AG04450 (cell line): Measurements from ENCODE around the gene ZBTB34. TPM values are rescaled to one million over a fixed set of nuclear protein-coding genes. Genes with fewer than 3 reads are reported as not detected.

Source experiments
- CTCF ChIA-PET: fragments of 300-600, 350-600 bp; formaldehyde crosslinking; extraction: SDS; loops from one replicate; lab custom pipeline; 2022; ENCODE audit warnings: antibody characterized with exemption, inconsistent platforms; lab: Charles Lee
- POLR2A ChIA-PET: fragments of 350-600 bp; formaldehyde crosslinking; extraction: SDS; loops from one replicate; lab custom pipeline; 2021; ENCODE audit warnings: antibody characterized with exemption, inconsistent platforms; lab: Yijun Ruan, JAX
- DNase-seq: peaks from one replicate; pipeline ENCODE4 v3.0.0-alpha.2; 2011; ENCODE audit warnings: low read depth, low spot score
- H3K27ac ChIP-seq: one replicate; pipeline ENCODE4 v1.5.1; 2012; ENCODE audit warnings: low read depth, low read length, control low read depth
- H3K27me3 ChIP-seq: one replicate; pipeline ENCODE4 v1.6.0; 2012; ENCODE audit warnings: low read length; ENCODE audit not compliant: control insufficient read depth, insufficient read depth
- H3K4me3 ChIP-seq: 2 replicates; pipeline ENCODE4 v1.5.1; 2011; ENCODE audit warnings: mild to moderate bottlenecking, low read depth, low read length, control low read depth
- H3K9me3 ChIP-seq: 2 replicates; pipeline ENCODE4 v1.5.1; 2012; ENCODE audit warnings: low read length; ENCODE audit not compliant: control insufficient read depth, insufficient read depth
- polyA plus RNA-seq: library from polyadenylated mRNA; depleted of rRNA; stranded (reverse); fragments of >200 nt; gene quantifications from 2 replicates; pipeline ENCODE4 v1.2.3, GENCODE V29; 2011
- TF ChIP-seq, protein P1 (sequence below): IDR thresholded peaks from 2 replicates; pipeline ENCODE4 v1.5.1; 2011; ENCODE audit warnings: low read depth, low read length, control low read depth, inconsistent platforms

Gene ZBTB34
- polyA plus RNA-seq, 1 experiment, result 9.4 TPM

DNA sequence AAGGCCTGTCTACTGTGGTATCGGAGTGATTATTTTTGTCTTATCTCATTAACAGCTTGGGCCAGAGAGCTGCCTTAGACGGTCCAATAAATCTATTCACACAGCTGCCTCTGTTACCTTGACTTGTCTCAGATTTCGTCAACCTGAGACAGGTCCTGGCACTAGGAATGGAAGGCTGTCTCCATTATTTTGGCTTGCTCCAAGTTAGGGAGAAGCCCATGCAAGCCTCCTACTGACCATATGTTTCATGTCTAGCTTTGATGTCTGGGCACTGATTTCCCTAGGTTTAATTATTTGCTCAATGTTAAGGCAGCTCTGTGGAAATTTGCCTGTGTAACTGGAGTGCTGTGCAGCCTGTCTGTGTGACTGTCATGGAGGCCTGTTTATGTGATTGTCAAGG is 41.8 kb downstream of the ZBTB34 start:
- Histone ChIP-seq H3K27ac (no peak overlapping the region), H3K9me3 (no peaks in the 10 kb centered on the region), H3K27me3 (peaks cover 25% of the 10 kb centered on the region), H3K4me3 (no peak overlapping the region)
- POLR2A ChIA-PET, result interaction anchor here (0.5 kb wide), 1 partner anchor 57 kb away, joined by 4 read pairs; no protein-coding TSS in a partner anchor
- CTCF ChIA-PET, result no interaction called here
- DNase-seq, result no peak
- TF ChIP-seq, protein P1, sequence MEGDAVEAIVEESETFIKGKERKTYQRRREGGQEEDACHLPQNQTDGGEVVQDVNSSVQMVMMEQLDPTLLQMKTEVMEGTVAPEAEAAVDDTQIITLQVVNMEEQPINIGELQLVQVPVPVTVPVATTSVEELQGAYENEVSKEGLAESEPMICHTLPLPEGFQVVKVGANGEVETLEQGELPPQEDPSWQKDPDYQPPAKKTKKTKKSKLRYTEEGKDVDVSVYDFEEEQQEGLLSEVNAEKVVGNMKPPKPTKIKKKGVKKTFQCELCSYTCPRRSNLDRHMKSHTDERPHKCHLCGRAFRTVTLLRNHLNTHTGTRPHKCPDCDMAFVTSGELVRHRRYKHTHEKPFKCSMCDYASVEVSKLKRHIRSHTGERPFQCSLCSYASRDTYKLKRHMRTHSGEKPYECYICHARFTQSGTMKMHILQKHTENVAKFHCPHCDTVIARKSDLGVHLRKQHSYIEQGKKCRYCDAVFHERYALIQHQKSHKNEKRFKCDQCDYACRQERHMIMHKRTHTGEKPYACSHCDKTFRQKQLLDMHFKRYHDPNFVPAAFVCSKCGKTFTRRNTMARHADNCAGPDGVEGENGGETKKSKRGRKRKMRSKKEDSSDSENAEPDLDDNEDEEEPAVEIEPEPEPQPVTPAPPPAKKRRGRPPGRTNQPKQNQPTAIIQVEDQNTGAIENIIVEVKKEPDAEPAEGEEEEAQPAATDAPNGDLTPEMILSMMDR, result no peak

DNA sequence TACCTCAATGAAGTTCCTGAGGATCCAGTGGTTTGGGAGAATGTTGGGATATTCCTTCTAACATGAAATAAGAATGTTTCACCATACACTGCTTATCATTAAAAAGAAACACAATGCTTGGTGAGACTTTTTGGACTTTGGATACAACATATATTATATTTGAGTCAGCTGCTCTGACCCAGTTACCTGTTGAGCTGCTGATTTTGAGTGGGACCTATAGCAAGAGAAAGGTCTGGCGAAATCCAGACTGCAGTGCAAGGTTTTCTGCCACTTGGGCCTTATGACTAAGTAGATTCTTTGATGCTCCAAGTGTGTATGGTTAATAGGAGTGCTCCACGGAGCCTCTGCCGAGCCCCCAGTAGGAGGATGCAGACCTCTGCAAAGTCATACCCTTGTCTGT is 44.1 kb downstream of the ZBTB34 start:
- Histone ChIP-seq H3K27me3 (peaks cover 30% of the 10 kb centered on the region), H3K9me3 (no peaks in the 10 kb centered on the region), H3K4me3 (no peak overlapping the region), H3K27ac (no peak overlapping the region)
- no peak for DNase-seq
- POLR2A ChIA-PET, result no interaction called here
- TF ChIP-seq, protein P1, result no peak
- CTCF ChIA-PET, result no interaction called here

DNA sequence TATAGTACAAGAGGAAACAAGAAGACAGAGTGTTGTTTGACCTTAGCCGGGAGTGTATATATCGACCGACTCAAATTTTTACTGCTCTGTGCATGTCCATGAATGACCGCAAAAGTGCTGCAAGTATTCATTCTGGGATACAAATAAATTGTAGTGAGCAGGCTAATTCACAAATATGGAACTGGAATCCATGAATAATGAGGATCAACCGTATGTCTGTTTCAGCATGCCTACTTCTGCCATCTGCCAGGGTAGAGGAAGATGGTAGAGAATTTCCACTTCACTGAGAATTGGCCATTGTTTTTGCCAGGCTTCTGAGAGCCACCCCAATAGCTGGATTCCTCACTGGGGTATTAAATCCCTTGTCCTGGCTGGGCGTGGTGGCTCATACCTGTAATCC is 45.7 kb downstream of the ZBTB34 start:
- DNase-seq, result no peak
- Histone ChIP-seq H3K27me3 (peaks cover 32% of the 10 kb centered on the region), H3K4me3 (no peak overlapping the region), H3K27ac (no peak overlapping the region), H3K9me3 (no peaks in the 10 kb centered on the region)
- TF ChIP-seq, protein P1, result no peak
- ChIA-PET POLR2A (no interaction called here), CTCF (no interaction called here)

DNA sequence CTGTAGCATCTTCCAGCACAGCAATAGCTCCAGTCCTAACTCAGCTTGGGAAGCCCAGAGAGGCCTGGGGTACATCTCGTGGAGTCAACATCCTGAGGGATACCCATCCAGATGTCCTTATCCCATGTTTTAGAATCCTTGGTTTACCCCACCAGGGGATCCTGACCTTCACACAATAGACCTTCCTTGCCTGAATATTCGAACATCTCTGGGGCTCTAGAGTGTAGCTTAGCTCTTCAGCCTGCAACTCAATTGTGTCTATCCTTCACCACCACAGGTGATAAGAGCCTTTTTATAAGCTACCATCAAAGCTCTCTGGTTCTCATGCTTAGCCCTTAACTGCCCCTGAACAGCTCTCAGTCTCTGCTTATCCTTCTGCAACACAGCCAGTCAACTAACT is 46.6 kb downstream of the ZBTB34 start:
- Histone ChIP-seq H3K27me3 (peaks cover 28% of the 10 kb centered on the region), H3K9me3 (no peaks in the 10 kb centered on the region), H3K4me3 (no peak overlapping the region), H3K27ac (no peak overlapping the region)
- ChIA-PET POLR2A (no interaction called here), CTCF (no interaction called here)
- TF ChIP-seq, protein P1, result no peak
- DNase-seq, result no peak

DNA sequence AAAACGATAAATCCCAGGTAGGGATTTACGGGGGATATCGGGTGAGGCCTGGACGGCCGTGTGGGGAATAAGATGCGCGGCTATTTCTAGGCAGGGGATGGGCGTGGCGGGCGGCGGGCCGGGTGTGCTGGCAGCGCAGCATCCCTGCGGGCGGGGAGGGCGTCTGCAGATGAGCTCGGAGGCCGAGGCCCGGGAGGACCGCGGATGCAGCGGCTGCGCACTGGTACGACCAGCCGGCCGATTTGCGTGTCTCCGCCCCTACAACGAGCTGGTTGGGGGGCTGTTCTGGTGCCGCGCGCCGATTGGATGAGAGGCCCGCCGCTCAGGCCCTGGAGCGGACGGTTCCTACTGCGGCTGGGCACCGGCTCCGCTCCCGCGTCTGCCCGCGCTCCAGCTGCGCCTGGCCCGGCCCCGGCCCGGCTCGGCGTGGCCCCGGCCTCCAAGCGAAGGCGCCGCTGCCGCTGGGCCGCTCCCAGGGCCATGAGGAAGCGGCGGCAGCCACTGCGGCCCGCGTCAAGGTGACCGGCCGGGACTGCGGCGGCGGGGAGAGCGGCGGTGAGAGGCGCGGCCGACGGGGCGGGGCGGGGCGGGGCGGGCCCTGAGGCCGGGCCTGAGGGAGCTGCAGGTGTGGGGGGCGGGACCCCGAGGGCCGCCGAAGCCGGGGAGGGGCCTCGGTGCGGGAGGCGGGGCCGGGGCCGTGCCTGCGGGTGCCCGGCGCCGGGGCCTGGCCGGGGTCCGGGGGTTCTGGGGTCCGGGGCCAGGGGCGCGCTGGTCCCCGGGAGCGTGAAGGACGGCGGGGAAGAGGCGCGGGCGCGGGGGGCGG is 54.2 kb downstream of the ZBTB34 start, which contains the start of gene RALGPS1:
RALGPS1 (plus strand) TSS at position 325 of the 823 bp plus-strand sequence. CDS start 47,508 bp downstream, outside the sequence.
- H3K27me3 ChIP-seq, result peaks cover 10% of the 10 kb centered on the region
- no peaks in the 10 kb centered on the region for H3K9me3 ChIP-seq
- H3K4me3 ChIP-seq, result peak within 1 kb of the TSS; percentile 51
- DNase-seq, result peak; percentile 91
- TF ChIP-seq, protein P1, result no peak
- CTCF ChIA-PET, result interaction anchor here (0.7 to 1.0 kb wide), 3 partner anchors 13 to 300 kb away, joined by 3 to 6 read pairs (median 3); no protein-coding TSS in a partner anchor
- H3K27ac ChIP-seq, result no peak within 1 kb of the TSS
- POLR2A ChIA-PET, result interaction anchor here (0.6 kb wide), 1 partner anchor 736 kb away, joined by 3 read pairs; no protein-coding TSS in a partner anchor
